PC-9 (cell line): ENCODE measurements around the gene MDM4.

ENCODE experiments used
- CTCF ChIP-seq: fragments of 200-600 bp; sonication (generic); conservative IDR thresholded peaks from 2 replicates; pipeline ENCODE4 v1.6.1; 2017; ENCODE audit warnings: mixed run types, antibody characterized with exemption, mild to moderate bottlenecking, moderate library complexity
- EZH2 ChIP-seq: fragments of 200-600 bp; sonication (generic); IDR thresholded peaks from 2 replicates; pipeline ENCODE4 v1.8.0; 2017; ENCODE audit warnings: antibody characterized with exemption, low read depth

- TF ChIP-seq CTCF (no peak), EZH2 (no peak)
Observed at GRCh38 chr1:204550926-204551325, 34.7 kb downstream of the MDM4 start.
